Stimulated activated CD8-positive, alpha-beta memory T cell treated with anti-CD3 and anti-CD28 coated beads, Interleukin-15, amount 100 ng/mL, for 24 hours (primary cell): ENCODE measurements around the gene KAT8.

Source experiments
- DNase-seq: peaks from one replicate; pipeline ENCODE4 v3.0.0-alpha.2; 2020; ENCODE audit warnings: low read depth

The KAT8 gene

DNA sequence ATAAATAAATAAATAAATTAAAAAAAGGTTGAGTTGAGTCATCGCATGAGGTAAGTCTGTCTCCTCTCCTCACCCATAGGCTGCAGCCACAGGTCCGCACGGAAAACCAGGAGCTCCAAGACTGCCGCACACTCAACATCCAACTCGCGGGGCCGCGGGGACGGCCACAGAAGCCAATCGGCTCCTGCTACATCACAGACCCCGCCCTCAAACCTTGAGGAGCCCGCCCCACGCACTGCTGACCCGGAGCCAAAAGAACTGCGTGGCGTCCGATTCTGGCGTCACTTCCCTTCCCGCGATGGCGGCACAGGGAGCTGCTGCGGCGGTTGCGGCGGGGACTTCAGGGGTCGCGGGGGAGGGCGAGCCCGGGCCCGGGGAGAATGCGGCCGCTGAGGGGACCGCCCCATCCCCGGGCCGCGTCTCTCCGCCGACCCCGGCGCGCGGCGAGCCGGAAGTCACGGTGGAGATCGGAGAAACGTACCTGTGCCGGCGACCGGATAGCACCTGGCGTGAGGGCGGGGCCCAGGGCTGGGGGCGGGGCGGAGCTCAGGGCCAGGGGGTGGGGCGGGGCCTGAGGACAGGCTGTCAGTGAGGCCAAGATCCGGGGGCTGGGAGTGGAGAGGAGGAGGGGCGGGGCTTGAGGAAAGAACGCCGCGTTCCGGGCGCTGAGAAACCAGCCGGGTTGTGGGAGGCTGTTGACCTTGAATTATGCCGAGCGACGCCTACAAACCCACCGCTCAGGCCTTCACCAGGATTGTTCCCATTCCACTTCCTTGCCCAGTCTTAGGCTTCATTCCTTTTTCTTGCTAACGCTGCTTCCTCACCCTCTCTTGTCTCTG is at the start of gene KAT8:
Gene KAT8, plus strand, starts transcription at position 281 of the 839 bp plus-strand sequence. Its CDS starts 18 bp downstream, at position 299.
- DNase-seq: peak; percentile 87

DNA sequence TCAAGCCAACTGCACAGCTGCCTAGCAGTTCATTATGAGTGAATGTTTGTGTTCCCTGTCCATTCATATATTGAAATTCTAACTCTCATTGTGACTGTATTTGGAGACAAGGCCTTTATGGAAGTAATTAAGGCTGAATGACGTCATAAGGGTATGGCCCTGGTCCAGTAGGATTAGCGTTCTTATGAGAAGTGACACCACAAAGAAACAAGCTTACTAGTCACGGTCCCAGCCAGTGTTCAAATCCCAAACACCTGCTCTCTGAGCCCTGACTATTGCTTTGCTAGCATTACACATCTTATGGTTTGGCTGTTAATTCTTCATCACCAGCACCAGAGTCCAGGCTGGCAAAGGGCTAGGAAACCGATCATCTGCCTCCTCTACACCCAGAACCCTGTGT is 45.6 kb upstream of the KAT8 start:
- no peak for DNase-seq

DNA sequence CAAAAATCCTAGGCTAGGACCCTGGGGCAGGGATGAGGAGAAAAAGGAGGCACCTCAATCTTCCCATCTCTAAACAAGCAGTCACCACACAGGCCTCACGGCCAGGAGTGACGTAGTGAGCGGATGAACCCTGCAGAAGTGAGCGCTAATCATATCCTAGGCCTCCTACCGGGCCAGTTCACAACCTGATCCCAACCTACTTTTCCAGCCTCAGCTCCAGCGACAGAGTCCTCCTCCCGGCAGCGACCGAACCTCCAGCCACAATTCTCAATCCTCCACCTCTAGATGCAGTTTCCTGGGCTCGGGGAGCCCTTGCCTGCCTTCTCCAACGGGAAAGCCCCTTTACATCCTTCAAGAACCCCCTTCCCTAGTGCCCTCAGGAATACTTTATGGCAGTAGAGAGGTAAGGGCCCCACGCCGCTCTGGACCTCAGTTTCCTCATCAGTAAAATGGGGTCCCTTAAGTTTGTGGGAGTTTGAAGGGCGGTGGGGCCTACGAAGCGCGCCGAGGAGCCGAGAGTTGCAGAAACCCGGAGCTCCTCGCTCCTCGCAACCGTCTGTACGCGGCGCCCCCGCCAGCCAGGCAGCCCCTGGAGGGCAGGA is 44.8 kb upstream of the KAT8 start:
- no peak for DNase-seq

DNA sequence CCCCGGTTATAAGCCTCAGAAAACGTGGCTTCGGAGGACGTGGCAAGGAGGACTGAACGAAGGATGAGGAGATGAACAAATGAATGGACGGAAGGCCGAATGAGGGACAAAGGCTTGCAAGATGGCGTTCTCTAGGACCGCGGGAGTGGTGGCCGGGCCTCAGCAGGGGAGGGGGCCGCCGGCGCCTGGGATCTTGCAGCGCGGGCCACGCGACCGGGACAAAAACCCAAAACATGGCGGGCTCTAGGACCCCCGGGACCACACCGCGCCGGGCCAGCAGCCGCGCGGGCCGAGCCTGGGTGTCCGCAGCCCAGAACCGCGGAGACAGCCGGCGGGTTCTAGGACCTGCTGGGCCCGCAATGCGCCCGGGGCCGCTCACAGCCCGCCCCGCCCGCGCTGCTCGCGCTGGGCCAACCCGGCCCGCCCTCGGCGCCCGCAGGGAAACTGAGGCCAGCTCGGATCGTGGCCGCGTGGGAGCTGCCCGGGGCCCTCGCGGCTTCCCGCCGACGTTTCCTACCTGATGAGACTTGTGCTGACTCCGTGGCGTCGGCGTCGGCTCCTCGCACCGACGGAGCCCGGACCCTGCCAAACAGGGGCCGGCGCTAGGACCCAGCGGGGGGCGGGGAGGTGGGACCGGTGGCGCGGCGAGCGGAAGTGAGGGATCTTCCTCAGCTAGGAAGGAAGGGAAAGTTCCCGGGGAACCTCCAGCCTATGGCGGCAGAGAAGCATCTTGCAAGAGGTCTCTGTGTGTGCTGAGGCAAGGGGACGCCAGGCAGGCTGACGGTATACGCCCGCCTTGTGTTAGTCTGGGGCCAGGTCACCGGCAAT is 44.1 kb upstream of the KAT8 start:
- peak; percentile 79 for DNase-seq

DNA sequence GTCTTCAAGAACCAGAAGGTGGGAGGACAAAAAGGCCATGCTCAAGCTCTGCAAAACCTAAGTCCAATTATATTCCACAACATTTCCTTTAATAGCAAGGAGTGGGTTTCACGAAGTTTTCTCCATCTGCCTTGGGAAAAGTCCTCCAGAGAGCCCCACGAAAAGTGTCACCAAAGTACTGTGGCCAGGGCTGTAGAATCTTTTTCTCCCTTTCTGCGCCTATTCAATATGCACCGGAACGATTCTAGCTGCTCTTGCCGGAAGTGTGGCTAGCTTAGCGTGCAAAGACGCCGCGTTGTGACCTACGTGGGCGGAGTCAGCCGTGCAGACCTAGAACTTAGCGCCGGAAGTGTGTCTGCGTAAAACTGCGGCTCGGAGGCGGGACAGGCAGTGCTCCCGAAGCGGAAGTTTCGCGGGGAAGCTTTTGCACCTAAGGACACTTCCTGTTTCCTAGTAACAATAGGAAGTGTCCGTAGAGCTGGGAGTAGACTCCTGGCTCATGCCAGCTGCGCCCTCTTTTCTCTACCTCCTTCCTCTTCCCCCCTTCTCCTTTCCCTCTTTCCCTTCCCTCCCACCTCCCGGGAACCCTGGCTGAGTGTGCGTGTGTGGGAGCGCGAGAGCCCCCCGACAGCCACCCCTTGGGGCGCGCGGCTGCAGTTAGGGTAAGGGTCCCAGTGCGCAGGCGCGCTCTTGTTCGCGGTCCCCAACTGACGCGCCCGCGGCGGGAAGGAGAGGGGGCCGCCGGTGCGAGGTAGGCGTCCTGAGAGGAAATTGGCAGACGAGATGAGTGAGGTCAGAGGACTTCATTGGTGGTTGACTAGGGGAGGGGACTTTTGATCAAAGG is 43.3 kb upstream of the KAT8 start, which contains the start of the genes ZNF646 and ZNF668:
Gene ZNF646, plus strand, starts transcription at position 453 of the 844 bp plus-strand sequence. CDS start 1,903 bp downstream, outside the sequence.
Gene ZNF668, minus strand, starts transcription at position 271 of the 844 bp plus-strand sequence. CDS start 9,781 bp downstream, outside the sequence.
- DNase-seq: peak; percentile 89

DNA sequence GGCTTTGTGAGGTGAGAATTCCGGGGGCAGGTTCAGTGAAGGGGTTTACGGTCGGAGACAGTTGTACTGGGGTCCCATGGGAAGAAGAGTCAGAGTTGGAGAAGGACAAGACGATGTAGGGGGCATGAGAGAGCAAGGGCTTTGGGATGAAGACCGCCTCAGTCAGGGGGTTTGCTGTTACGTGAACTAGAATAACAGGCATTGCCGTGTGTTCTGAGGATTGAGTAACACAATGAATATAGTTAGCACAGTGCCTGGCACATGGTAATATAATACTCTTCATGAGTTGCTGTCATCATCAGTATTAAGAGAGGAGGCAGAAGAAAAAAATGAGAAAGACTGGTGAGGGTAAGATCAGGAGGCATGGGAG is 42.7 kb upstream of the KAT8 start:
- DNase-seq: no peak

DNA sequence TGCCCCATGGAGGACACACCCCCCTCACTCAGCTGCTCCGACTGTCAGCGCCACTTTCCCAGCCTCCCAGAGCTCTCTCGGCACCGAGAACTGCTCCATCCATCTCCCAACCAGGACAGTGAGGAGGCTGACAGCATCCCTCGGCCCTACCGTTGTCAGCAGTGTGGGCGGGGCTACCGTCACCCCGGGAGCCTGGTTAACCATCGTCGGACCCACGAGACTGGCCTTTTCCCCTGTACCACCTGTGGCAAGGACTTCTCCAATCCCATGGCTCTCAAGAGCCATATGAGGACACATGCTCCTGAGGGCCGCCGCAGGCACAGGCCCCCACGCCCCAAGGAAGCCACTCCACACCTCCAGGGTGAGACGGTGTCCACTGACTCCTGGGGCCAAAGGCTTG is 41.1 kb upstream of the KAT8 start:
- DNase-seq: no peak

DNA sequence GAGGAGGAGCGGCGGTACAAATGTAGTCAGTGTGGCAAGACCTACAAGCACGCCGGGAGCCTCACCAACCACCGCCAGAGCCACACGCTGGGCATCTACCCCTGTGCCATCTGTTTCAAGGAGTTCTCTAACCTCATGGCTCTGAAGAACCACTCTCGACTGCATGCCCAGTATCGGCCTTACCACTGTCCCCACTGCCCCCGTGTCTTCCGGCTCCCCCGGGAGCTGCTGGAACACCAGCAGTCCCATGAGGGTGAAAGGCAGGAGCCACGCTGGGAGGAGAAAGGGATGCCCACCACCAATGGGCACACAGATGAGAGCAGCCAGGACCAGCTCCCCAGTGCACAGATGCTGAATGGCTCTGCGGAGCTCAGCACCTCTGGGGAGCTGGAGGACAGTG is 40.4 kb upstream of the KAT8 start:
- DNase-seq: no peak

DNA sequence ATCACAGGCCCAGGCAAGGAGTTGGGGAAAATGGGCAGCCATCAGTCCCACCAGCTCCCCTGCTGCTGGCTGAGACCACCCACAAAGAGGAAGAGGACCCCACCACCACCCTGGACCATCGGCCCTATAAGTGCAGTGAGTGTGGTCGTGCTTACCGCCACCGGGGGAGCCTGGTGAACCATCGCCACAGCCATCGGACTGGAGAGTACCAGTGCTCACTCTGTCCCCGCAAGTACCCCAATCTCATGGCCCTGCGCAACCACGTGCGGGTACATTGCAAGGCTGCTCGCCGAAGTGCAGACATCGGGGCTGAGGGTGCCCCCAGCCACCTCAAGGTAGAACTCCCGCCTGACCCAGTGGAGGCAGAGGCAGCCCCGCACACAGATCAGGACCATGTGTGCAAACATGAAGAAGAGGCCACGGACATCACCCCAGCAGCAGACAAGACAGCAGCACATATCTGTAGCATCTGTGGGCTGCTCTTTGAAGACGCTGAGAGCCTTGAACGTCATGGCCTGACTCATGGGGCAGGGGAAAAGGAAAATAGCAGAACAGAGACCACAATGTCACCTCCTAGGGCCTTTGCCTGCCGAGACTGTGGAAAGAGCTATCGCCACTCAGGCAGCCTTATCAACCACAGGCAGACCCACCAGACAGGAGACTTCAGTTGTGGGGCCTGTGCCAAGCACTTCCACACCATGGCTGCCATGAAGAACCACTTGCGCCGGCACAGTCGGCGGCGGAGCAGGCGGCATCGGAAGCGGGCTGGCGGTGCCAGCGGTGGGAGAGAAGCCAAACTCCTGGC is 39.7 kb upstream of the KAT8 start:
- no peak for DNase-seq

DNA sequence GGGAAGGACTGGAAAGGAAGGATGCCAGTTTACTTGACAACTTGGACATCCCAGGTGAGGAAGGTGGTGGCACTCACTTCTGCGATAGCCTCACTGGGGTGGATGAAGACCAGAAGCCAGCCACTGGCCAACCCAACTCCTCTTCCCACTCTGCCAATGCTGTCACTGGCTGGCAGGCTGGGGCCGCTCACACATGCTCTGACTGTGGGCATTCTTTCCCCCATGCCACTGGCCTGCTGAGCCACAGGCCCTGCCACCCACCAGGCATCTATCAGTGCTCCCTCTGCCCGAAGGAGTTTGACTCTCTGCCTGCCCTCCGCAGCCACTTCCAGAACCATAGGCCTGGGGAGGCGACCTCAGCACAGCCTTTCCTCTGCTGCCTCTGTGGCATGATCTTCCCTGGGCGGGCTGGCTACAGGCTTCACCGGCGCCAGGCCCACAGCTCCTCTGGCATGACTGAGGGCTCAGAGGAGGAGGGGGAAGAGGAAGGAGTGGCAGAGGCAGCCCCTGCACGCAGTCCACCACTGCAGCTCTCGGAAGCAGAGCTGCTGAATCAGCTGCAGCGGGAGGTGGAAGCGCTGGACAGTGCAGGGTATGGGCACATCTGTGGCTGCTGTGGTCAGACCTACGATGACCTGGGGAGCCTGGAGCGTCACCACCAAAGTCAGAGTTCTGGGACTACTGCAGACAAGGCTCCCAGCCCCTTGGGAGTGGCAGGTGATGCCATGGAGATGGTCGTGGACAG is 38.7 kb upstream of the KAT8 start:
- no peak for DNase-seq

DNA sequence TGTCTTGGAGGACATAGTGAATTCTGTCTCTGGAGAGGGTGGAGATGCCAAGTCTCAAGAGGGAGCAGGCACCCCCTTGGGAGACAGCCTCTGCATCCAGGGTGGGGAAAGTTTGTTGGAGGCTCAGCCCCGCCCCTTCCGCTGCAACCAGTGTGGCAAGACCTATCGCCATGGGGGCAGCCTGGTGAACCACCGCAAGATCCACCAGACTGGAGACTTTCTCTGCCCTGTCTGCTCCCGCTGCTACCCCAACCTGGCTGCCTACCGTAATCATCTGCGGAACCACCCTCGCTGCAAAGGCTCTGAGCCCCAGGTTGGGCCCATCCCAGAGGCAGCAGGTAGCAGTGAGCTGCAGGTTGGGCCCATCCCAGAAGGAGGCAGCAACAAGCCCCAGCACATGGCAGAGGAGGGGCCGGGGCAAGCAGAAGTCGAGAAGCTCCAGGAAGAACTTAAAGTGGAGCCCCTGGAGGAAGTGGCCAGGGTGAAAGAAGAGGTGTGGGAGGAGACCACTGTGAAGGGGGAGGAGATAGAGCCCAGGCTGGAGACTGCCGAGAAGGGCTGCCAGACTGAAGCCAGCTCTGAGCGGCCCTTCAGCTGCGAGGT is 38.0 kb upstream of the KAT8 start:
- DNase-seq: no peak

DNA sequence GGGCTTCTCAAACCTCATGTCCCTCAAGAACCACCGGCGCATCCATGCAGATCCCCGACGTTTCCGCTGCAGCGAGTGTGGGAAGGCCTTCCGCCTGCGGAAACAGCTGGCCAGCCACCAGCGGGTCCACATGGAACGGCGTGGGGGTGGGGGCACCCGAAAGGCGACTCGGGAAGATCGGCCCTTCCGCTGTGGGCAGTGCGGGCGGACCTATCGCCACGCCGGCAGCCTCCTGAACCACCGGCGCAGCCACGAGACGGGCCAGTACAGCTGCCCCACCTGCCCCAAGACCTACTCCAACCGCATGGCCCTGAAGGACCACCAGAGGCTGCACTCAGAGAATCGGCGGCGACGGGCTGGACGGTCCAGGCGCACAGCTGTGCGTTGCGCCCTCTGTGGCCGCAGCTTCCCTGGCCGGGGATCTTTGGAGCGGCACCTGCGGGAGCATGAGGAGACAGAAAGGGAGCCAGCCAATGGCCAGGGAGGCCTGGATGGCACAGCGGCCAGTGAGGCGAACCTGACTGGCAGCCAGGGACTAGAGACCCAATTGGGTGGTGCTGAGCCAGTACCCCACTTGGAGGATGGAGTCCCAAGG is 37.3 kb upstream of the KAT8 start:
- no peak for DNase-seq

DNA sequence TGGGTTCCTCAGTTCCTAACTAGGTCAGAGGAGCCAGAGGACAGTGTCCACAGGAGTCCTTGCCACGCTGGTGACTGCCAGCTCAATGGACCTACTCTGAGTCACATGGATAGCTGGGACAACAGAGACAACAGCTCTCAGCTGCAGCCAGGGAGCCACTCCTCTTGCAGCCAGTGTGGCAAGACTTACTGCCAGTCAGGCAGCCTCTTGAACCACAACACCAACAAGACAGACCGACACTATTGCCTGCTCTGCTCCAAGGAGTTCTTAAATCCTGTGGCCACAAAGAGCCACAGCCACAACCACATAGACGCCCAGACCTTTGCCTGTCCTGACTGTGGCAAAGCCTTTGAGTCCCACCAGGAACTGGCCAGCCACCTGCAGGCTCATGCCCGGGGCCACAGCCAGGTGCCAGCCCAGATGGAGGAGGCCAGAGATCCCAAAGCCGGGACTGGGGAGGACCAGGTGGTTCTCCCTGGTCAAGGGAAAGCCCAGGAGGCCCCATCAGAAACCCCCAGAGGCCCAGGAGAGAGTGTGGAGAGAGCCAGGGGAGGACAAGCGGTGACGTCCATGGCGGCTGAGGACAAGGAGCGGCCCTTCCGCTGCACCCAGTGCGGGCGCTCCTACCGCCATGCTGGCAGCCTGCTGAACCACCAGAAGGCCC is 36.6 kb upstream of the KAT8 start:
- no peak for DNase-seq

DNA sequence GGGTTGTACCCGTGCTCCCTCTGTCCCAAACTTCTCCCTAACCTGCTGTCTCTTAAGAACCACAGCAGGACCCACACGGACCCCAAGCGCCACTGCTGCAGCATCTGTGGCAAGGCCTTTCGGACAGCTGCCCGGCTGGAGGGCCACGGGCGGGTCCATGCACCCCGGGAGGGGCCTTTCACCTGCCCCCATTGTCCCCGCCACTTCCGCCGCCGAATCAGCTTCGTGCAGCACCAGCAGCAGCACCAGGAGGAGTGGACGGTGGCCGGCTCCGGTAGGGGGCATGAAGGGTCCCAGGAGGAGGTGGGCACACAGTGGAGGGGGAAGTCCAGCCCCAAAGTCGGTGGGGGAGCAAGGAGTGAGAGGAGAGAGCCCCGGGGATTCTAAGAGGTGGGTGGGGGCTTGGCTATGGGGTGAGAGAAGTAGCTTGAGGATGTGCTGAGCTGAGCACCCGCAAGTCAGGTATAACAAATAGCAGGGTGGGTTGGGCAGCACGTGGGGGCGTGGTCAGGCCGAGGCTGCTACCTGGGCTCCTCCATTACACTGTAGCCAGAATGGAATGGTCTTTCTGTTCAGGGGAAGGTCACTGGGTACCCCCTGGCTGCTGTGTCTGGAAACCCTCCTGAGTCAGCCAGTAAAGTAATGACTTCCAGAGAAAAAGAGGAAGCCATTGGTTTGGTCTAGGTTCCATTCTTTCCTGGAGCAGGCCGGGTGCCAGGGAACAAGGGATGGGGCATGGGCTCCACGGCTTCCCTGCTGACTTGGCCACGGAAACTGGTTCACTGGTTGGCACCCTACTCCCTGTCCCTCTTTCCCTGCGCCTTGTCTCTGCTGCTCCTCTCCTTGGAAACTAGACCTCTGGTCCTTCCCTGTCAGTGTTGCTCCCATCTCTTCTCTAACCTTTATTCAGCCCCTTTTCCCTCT is 35.8 kb upstream of the KAT8 start:
- no peak for DNase-seq

DNA sequence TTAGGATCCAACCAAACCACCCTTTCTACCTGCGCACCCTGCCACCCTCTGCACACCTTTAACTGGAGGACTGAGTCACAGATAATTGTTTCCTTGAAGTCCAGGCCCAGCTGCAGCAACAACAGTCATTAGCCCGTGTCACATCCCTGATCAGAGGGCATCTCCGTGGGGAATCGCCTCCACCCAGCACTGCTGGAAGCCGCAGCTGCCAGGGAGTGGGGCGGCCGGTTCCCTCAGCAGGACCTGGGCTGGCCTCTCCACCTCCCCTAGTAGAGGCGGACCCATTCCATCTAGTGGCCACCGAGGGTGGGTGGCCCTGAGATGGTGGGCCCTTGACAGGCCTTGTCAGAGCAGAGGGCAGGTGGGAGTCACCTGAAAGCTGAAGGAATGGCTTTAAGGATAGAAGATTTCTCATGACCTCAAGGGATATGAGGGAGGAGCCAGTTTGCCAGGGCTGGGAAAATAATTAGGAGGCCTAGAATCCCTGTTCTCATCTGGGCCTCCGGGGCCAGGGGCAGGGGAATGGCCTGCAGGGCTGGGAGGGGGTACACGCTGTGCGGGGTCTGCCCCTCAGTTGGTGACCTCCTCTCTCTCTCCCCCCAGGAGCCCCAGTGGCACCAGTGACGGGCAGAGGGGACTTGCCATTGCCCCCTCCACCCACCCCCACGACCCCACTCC is 35.0 kb upstream of the KAT8 start:
- no peak for DNase-seq

DNA sequence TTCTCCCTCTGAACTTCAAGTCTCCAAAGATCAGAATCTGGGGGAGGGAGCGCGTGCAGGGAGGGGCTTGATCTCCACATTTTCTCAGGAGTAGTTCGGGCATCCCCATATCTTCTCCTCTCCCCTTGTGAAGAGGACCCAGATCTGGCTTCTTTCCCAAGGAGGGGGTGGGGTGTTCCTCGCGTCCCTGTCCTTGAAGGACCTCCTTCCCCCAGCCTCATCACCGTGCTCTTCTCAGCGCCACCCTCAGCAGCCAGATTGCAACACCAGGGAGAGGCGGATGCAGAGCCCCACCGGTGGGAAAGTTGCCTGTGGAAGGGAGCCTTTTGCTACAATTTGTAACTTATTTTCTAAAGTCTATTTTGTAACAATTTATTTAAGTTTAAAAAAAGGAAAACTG is 34.4 kb upstream of the KAT8 start:
- no peak for DNase-seq

DNA sequence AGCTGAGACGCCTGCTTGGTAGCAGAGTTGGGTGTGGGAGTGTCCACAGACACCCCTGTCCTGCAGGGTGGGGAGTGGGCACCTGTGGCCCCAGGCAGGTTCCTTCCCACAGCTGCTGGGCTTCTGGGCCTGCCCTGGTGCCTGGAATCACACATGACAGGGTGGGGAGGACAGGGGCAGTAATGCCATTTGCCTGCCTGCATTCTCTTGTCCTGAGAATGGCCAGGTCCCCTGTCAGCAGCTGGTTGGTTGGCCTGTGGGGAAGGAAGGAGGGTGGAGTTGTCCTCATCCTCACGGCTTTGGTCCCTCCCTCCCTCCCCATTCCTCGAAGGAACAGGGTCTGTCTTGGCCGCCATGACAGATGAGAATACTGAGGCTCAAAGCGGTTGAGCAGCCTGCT is 33.9 kb upstream of the KAT8 start:
- no peak for DNase-seq
